SKM-1 (cell line): ENCODE measurements around the gene NFIB.
A peak's percentile ranks its signal among the peaks of the same experiment; 100 is the strongest.

Experiments used
- DNase-seq: peaks from one replicate; lab custom pipeline; 2025; ENCODE audit not compliant: unreplicated experiment; lab: John Stamatoyannopoulos, UW

NFIB gene

DNA sequence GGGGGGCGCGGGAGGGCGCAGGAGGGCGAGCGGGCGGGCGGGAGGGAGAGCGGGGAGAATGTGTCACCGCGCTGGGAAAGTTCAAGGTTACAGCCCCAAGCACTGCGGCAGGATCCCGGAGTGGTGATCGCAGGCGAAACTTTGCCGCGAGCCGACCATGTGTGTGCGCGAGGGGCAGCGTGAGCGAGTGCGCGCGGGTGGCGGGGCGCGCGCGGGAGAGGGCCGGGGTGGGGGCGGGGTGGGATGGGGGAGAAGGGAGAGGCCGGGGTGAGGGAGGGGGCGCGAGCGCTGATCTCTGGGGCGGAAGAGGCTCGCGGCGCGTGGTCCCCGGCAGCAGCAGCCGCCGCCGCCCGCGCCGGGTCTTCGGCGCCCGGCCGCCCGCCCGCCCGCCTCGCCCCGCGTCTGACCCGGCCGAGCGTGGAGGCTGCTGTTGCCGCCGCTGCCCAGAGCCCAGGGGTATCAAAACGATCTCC is at the start of gene NFIB:
NFIB (minus strand) TSS at position 191 of the 473 bp plus-strand sequence. CDS start 630 bp downstream, outside the sequence.
- DNase-seq = no peak

DNA sequence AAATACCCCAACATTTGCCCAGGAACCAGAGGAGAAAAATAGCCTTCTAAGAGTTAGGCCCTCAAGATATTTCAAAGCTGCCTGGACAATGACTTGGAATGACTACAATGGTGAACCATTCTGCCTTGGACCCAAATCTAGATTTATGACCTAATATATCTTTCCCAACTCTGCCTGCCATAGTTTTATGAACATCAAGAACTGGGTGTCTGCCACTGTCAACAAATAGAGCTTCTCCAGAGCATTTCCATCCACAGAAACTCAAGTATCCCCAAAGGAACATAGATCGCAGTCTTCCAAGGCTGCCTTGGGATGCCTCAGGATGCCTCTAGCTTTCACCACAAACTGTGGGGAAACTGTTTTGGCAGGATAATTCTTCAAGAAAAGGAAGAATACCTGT is 48.2 kb upstream of the NFIB start:
- no peak for DNase-seq

DNA sequence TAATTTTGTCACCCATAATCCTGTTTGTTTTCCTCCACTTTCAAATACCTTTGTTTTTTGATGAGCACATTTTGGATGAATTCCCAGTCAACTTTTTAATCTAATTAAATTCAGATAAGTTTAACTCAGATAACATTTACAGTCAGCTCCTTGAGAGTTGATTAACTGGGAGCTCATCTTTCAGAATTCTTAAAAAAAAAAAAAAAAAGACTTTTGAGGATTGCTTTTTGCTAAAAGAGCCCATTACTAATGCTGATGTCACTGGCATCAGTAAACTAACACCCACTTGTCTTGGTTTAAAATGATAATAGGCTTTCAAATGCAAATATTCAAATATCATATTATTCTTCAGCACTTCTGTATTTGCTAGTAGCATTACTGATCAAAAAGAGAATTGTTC is 47.1 kb upstream of the NFIB start:
- DNase-seq = no peak

DNA sequence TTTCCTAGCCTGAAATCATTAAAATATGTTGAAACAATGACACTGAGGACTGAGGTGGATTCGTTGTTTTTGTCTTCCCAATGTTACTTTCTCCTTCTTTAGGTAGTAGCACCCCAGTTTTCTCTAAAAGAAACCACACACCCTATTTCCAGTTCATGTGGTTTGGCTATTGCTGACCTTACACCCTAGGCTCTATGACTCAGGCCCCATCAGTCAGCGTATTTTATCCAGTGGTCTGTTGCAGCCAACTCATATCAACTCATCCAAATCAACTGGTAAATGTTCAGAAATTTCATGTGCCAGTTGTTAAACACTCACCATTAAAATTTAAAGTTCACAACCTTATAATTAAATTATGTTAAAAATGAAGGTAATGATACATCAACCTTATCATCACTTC is 44.6 kb upstream of the NFIB start:
- DNase-seq = no peak

DNA sequence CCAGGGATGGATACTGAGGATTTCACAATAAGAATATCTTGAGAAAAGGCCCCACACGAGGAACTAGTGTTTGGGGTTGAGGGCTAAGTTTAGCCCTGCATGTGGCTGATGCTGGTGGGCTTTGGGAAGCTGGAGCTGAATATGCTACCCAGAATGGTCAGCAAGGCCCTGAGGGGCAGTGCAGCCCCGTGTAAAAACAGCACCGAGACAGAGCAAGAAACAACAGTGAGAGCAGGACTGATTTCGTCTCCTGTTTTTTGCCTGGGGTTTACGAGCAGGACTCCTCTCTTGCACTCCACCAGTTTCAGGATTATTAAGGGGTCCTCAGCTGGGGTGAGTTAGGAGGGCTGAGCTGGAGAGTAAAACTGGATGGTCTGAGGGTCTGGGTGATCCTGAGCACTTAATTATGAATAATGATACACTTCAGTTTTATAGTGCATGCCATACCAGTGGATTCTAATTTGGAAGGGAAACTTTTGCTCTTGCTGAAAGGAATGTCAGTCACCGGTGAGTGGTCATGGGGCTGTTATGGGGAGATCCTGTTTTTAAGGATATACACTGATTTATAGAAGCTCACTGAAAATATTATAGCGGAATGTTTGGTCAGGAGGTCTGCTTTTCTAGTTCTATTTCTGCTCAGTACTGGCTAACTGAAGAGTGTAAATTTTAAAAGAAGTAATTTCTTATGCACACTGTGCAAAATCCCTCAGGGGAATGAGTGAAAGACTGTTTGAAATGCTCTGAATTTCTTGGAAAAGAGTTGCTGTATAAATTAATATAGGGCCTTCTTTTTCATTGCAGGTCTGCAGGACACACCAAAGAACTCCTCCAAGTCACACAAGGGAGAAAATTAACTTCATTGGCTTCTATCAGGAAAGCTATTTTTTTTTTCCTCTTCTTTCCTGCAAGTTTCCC is 42.7 kb upstream of the NFIB start:
- DNase-seq = no peak

DNA sequence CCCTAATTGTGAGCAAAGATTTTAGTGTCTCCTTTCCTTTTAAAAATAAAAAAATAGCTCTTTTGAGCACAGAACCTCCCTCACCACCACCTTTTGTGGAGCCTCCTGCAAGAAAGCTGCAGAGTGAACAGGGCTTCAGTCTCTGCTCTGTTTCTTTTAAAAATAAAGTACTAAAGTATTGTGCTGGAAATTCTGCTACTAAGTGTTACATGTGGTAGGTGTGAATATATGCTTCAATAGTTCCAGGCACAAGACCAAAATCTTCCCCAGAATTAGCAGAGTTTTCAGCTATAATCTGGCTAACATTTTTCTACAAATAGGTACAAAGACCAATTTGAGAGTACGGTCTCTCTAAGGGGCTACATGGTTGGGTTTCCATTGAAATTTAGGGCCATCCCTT is 40.3 kb upstream of the NFIB start:
- no peak for DNase-seq

DNA sequence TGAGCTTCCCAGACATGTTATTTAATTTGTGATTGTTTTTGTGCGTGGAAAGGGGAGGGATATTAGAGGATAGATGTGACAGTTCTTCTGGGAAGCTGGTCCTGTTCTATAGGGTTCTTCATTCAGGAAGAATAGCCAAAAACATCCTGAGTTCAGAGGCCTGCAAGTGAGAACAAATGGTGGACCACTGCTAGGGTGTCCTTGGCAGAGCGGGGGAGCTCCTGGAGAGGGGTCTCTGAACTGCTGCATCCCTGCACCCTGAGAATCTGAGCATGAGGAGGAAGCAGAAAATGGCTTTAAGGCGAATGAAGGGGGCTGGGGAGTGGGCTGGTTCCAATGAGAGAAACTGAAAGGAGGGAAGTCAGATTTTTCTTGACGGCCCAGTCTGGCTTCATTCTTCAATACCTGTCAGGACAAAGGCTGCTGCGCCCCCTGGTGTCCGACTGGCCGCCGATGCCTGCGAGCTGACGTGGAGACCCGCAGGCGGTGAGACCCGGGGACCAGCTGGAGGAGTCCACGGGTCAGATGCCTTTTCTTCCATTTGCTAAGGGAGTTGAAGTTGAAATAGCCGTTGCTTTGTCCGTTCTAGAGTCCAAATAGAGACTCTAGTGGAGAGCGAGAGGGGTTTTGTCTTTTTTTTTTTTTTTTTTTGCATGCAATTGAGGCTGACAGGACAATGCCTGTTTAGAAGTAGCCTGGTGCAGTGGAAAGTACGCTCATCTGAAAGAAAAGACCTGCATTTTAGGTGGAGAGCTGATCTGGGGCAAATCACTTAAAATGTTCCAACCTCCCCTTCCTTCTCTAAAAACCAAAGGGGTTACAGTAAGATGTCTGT is 39.5 kb upstream of the NFIB start:
- peak; percentile 56 for DNase-seq

DNA sequence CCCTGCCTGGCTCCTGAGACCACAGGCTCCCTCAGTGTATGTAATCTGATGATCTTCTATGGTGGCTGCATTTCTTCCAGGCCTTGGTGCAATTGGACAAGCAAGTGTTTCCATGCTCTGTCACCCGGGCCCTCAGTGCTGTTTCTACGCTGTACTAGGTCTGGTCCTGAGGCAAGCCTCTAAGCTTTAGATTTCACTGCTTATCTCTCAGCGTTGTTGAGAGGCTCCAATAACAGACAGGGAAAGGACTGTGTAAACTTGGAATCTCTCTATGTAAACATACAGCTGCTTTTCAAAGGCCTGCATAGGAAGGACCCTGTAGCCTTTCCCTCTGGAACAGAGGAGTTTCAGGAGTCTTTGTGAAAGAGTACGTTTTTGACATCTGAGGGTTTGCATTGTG is 38.6 kb upstream of the NFIB start:
- DNase-seq = no peak

DNA sequence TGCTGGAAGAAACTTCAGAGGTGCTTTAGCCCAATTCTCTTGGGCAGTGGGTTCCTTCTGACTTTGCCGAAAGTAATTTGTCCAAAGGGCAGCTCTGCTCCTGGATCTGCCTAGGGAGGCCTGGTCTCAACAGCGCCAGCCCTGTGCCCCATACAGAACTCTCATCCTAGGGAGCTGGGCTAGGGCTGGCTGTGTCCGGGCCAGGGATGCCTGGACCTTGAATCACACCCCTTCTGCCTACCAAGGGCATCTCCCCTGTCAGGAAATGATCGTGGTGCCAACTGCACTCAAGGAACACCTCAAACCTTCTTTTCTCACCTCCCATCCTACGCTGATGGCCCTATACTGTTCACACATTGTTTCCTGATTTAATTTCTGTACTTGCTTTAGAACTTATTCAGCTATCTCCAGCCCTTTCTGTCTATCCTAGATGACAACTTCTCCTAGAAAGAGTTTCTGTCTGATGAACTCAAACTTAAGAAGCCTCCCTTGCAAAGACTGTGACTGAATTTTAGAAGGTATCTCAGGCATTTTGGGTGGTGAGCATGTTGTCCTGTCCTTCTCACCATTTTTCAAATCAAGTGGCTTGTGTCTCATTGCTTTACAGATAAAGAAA is 37.4 kb upstream of the NFIB start:
- DNase-seq = no peak

DNA sequence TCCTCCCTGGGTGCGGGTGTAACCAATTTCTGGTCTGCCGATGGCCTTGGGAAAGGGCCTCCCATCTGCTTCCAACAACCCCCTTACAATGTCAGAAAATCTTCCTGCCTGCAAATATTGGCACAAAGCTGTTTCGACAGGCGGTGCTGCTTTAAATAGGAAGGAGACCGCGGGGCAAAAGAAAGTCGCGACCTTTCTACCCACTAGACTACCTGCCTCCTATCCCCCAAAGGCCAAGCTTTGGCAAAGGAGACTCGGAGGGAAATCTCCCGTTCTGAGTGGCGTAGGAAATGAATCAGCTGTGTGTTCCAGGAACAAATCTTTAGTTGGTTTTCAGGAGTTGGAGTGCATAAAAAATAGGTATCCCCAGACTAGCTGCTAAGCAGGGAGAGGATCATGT is 36.8 kb upstream of the NFIB start:
- no peak for DNase-seq

DNA sequence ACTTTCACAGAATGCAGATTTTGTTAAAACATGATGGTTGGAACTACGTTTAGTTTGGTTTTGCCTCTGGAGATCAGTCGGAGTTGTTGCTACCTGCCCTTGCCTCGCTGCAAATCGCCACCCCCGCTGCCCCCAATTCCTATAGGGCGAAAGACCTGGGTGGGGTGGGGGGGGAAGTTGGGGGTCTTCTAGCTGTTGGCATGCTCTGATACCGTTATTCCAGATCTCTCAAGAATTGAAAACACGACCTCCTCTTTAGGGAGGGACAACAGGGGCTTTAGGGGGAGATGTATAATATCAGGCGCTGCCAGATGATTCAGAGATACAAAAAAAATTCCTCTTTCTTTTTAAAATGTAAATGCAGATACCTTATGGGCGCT is 36.4 kb upstream of the NFIB start:
- no peak for DNase-seq

DNA sequence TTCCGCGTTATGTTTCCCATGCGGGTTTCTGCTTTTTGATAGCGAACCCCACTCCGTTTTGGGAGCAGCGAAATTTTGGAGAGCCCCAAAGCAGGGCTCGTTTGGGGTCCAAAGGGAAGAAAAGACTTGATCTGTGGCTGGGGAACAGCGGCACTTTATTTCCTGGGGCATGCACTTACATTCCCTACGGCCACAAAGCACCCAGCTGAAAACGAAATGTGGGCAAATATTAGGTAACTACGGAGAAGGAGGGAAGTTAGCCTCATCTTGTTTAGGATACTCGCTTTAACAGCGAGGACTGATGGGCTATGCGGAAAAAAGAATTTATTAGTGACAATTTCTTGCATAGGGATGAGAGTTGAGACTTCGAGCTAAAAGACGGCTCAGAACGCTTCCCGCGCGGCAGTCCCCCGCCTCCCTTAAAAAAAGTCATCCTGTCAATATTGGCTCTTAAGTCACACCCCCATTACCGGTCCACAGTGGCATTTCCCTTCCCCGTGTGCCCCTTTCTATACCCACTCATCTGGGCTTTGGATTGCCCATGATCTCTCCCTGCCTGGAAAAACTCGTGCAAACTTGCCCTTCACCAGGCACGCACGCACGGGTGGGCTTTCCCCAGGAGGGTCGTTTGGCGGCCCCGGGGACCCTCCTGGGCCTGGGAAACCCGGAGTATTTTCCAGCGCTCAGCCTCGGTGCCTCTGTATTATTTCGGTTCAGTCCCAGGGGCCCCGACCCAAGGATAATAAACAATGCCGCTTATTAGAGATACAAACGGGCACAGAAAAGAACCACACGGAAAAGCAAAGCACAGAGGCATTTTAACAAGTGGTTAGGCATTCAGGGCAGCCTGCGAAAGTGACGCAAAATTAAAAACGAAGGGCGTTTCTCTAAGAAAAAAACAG is 35.8 kb upstream of the NFIB start:
- DNase-seq = no peak

DNA sequence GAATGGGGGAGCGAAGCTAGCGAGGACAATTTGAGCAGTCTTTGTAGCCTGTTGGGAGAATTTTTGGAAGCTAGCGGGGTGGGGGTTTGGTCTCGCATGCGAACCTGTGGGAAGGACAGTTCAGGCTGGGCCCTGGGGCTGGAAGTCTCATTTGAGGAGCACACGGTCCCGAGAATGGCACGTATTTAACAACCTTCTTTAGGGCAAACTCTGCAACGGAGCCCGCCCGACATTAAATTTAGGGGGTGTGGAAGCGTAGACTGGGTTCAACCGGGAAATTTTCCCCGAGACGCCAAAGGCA is 35.2 kb upstream of the NFIB start:
- no peak for DNase-seq

DNA sequence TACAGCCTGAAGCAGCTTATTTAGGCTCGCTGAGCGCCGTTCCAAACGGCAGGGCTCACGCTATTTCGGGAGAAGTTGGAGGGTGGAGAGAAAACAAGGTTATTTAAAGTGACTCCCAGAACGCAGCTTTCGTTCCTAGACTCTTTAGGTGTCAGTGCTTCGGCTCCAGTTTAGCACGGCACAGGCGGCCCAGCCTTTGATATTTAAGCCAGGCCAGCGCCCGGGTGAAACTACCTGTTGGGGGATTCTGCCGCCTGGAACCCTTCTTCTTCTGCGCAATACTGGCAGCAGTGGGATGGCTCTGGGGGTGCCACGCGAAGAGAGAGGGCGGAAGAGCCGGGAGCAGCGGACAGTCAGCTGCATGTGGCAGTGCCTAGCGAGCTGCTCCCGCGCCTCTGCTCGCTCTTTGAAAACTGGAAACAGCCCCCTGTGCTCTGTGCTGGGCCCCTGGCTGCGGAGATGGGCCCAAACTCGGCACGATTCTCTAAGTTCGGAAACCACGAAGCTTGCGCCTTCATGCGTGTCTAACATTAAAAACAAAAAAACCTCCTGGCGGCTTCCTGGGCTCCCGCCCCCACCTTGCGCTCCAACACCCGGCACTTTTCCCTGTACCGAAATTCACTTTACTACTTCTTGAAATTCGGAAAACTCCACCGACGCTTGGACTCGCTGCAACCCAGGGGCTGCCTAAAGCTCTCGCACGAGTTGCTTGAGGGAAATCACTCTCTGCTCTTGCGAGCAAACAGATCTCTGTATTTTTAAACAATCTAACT is 34.6 kb upstream of the NFIB start:
- no peak for DNase-seq

DNA sequence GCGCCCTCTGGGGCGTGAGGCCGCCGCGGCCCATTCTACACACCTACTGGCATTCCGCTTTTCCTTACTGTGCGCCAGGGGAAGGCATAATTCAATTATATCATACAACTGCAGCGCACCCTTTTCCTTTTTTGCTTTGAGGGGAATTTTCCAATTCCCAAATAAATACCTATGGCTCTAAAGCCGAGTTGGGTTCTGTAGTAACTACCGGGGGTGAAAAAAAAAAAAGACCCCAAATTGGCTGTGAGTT is 34.1 kb upstream of the NFIB start:
- DNase-seq = no peak

DNA sequence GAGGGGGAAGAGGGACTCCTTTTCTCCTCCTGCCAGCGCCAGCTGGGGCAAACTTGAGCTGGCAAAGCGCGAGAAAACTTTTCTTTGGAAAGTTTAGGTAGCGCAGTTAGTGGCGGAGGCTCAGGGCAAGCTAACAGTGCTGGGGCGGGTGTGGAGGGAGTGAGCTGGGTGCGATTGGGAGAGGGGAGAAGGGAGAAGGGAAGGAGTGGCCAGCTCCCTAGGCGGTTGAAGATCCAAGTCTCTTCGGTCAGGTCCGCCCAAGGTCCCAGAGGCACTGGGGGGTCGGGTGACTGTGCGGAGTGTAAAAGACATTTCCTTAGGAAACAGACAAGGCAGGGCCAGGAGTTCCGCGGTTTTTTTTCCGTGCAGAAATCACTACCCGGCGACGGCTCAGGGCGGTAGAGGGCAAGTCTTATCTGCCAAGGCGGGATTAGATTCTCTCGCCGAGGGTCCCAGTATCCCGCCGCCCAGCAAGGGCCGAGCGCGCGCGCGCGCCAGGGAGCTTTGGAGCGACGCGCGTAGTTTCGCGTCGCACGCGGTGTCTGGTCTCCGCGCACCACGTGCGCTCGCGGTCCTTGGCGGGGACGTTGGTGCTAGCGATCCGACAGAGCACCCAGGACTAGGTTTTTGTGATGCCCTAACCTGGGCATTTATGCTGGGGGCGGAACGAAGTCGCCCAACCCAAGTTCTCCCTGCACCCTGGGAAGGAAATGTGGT is 33.6 kb upstream of the NFIB start:
- no peak for DNase-seq

DNA sequence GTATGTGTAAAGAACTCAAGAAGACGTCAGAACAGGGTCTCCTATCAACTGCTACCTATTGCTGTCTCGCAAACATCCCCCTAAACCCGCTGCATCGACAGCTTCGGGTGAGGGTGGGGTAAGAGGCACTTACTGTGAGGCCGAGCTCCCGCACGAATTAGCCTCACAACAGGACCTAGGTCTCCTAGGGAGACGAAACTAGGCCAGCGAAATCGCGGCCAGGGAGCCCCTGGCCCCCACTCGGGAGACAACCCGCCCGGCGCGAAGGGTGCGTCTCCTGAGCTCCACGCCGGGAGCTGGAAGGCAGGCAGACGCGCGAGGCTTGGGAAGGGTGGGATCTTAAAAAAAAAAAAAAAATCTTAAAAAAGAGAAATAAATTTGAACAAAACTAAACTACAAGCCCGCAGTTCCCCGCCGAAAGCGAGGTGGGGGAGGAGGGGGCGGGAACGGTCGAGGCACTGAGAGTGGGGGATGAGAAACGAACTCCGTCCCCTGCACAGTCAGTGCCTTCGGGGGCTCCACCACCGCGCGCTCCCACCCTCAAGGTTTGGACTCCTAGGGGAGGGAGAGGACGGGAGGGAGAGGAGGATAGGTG is 33.0 kb upstream of the NFIB start:
- DNase-seq = no peak

DNA sequence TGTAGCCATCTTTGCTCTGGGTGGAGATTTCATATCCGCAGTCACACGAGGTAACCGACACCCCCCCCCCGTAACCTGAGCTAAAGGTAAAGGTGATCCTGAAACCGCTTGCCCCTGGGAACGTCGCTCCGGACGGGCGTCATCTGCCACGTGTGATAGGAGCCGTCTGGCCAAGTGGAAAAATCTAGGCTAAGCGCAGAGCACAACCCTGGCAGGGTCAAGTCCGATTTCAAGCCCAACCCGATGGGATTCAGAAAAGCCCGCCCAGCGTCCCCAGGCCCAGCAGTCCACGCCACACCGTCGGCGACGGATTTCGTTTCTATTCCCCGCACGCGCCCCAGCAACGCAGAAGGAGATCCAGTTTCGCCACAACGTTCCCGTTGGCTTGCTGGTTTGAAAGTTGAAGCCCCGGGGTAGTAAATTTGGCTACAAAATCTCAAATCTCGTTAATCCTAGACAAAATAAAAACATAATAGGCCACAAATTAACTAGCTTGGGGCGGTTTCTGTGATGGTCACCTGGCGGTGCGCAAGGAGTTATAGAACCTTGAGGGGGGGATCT is 32.4 kb upstream of the NFIB start:
- no peak for DNase-seq
